Astrocyte (in vitro differentiated cells and primary cell): Measurements from ENCODE around the gene ADH5.

ENCODE experiments used
- EZH2 ChIP-seq: IDR thresholded peaks from 2 replicates; pipeline ENCODE4 v1.6.1; 2012; ENCODE audit warnings: mild to moderate bottlenecking, low read length, inconsistent platforms; ENCODE audit not compliant: insufficient read depth
- TF ChIP-seq, protein P1 (sequence below): IDR thresholded peaks from 2 replicates; pipeline ENCODE4 v1.5.1; 2011; ENCODE audit warnings: low read depth, mild to moderate bottlenecking, inconsistent platforms, low read length, moderate library complexity; ENCODE audit not compliant: insufficient read depth

DNA sequence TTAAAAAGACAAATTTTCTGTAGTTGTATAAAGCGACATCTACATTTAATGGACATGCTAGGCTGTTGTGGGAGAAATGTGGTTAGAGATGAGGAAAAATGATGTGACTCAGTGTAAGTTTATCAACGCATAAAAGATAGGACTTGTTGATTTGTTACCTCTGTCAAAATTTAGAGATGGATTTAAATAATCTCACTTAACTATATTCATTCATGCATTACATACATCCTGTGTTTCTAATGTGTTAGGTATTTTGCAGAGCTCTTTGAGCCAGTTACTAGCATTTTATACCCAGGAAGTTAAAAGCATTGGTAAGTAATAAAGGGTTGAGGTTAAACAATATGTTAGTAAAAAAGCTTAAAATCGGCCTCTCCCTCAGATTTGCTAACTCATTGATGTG is 58.7 kb downstream of the ADH5 start:
- TF ChIP-seq, protein P1, sequence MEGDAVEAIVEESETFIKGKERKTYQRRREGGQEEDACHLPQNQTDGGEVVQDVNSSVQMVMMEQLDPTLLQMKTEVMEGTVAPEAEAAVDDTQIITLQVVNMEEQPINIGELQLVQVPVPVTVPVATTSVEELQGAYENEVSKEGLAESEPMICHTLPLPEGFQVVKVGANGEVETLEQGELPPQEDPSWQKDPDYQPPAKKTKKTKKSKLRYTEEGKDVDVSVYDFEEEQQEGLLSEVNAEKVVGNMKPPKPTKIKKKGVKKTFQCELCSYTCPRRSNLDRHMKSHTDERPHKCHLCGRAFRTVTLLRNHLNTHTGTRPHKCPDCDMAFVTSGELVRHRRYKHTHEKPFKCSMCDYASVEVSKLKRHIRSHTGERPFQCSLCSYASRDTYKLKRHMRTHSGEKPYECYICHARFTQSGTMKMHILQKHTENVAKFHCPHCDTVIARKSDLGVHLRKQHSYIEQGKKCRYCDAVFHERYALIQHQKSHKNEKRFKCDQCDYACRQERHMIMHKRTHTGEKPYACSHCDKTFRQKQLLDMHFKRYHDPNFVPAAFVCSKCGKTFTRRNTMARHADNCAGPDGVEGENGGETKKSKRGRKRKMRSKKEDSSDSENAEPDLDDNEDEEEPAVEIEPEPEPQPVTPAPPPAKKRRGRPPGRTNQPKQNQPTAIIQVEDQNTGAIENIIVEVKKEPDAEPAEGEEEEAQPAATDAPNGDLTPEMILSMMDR, result no peak
- no peak for TF ChIP-seq EZH2
